Measurements from ENCODE around the gene OR2V1. TPM values are rescaled to one million over a fixed set of nuclear protein-coding genes. Genes with fewer than 3 reads are reported as not detected.
A peak's percentile ranks its signal among the peaks of the same experiment; 100 is the strongest.

Gene OR2V1
- total RNA-seq, 5 donors from 2014 or later (not counting 1 experiment from before 2014, with no cell fraction given): not detected

DNA sequence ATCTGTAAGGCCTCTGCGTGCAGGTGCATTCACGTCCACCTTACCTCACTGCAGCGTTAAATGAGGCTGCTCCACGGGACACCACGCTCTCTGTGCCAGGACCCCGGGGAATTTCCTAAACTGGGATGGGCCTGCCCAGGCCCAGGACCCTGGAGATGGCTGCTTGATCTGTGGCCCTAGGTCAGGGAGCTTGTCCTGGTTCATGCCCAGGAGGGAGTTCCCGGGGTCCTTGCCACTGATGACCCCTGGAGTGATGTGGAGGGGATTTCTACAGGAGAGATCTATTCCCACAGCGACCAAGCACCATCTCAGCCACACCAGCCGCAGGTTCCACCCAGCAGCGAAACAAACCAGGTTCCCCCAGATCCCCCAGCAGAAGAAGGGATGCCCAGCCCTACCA lies 3.5 kb downstream of the OR2V1 start:
- Mint-ChIP-seq H3K4me3 (no peak overlapping the region), H3K4me1 (no peaks in the 10 kb centered on the region), H3K9me3 (no peaks in the 10 kb centered on the region), H3K36me3 (no peaks in the 10 kb centered on the region), H3K27ac (no peak overlapping the region), H3K27me3 (peaks cover 58 to 82% of the 10 kb centered on the region in 2 donors)
- POLR2A ChIA-PET: no interaction called here
- no peak for DNase-seq
- Histone ChIP-seq H3K27ac (ENCODE audit: low read length) (no peak overlapping the region), H3K4me3 (ENCODE audit: control insufficient read depth in 1 of 2, extremely low read depth in 1 of 2, low read length in 1 of 2) (no peak overlapping the region), H3K36me3 (ENCODE audit: control insufficient read depth in 2 of 2, extremely low read depth in 1 of 2, insufficient read depth in 1 of 2, low read length in 1 of 2) (no peaks in the 10 kb centered on the region), H3K4me1 (ENCODE audit: control insufficient read depth in 1 of 2, extremely low read depth in 1 of 2, insufficient read depth in 2 of 2, low read length in 2 of 2) (no peaks in the 10 kb centered on the region), H3K9me3 (no peaks in the 10 kb centered on the region), H3K27me3 (replicated peaks in 1 of 2; ENCODE audit: control insufficient read depth in 2 of 2, extremely low read depth in 1 of 2, insufficient read depth in 2 of 2, low read length in 1 of 2) (peaks cover 5 to 68% of the 10 kb centered on the region in 2 experiments)
- ATAC-seq (replicated peaks in 1 of 4): no peak
- CTCF ChIA-PET: no interaction called here
- WGBS (ENCODE audit: insufficient coverage): 90% methylated on average over 8 of the region's 10 CpGs

DNA sequence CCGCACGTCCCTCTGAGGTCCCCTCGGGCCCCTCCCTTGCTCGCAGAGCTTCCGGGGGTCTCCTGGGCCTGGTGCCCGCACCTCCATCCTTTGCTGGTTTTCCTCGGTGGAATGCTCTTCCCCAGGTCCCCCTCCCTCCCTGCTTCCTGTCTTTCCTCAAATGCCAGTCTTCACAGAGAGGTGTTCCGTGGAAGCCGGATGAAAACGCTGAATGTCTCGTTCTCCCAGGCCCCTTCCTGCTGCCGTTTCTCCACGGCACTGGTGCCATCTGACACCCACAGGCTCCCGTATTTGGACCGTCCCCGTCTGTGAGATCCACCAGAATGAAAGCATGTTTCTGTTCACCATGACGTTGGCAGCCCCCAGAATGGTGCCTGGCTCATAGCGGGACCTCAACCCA lies 4.1 kb downstream of the OR2V1 start:
- H3K36me3 ChIP-seq (ENCODE audit: control insufficient read depth in 2 of 2, extremely low read depth in 1 of 2, insufficient read depth in 1 of 2, low read length in 1 of 2): no peaks in the 10 kb centered on the region
- H3K4me1 Mint-ChIP-seq: no peaks in the 10 kb centered on the region
- H3K4me3 Mint-ChIP-seq: no peak overlapping the region
- 67% methylated on average over 15 of the region's 18 CpGs for WGBS (ENCODE audit: insufficient coverage)
- no peaks in the 10 kb centered on the region for H3K4me1 ChIP-seq (ENCODE audit: control insufficient read depth in 1 of 2, extremely low read depth in 1 of 2, insufficient read depth in 2 of 2, low read length in 2 of 2)
- H3K9me3 ChIP-seq: no peaks in the 10 kb centered on the region
- no peaks in the 10 kb centered on the region for H3K9me3 Mint-ChIP-seq
- no peak overlapping the region for H3K4me3 ChIP-seq (ENCODE audit: control insufficient read depth in 1 of 2, extremely low read depth in 1 of 2, low read length in 1 of 2)
- peaks cover 8 to 74% of the 10 kb centered on the region in 2 experiments for H3K27me3 ChIP-seq (replicated peaks in 1 of 2; ENCODE audit: control insufficient read depth in 2 of 2, extremely low read depth in 1 of 2, insufficient read depth in 2 of 2, low read length in 1 of 2)
- H3K27me3 Mint-ChIP-seq: peaks cover 57 to 81% of the 10 kb centered on the region in 2 donors
- POLR2A ChIA-PET: no interaction called here
- CTCF ChIA-PET: no interaction called here
- H3K36me3 Mint-ChIP-seq: no peaks in the 10 kb centered on the region
- DNase-seq: no peak
- no peak overlapping the region for H3K27ac ChIP-seq (ENCODE audit: low read length)
- H3K27ac Mint-ChIP-seq: no peak overlapping the region
- no peak for ATAC-seq (replicated peaks in 1 of 4)

DNA sequence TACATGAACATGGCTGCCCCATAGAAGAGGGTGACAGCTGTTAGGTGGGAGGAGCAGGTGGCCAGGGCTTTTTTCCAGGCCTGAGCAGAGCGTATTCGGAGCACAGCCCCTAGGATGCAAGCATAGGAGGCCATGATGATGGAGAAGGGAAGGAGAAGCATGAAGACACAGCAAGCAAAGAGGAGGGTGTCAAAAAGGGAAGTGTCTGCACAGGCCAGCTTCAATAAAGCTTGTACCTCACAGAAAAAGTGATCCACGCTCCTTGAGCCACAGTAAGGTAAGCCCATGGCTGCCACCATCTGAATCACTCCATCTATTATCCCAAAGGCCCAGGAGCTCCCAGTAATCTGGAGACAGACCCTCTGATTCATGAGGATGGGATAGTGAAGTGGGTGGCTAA lies 6.4 kb downstream of the OR2V1 start:
- POLR2A ChIA-PET: no interaction called here
- no peak overlapping the region for H3K27ac Mint-ChIP-seq

DNA sequence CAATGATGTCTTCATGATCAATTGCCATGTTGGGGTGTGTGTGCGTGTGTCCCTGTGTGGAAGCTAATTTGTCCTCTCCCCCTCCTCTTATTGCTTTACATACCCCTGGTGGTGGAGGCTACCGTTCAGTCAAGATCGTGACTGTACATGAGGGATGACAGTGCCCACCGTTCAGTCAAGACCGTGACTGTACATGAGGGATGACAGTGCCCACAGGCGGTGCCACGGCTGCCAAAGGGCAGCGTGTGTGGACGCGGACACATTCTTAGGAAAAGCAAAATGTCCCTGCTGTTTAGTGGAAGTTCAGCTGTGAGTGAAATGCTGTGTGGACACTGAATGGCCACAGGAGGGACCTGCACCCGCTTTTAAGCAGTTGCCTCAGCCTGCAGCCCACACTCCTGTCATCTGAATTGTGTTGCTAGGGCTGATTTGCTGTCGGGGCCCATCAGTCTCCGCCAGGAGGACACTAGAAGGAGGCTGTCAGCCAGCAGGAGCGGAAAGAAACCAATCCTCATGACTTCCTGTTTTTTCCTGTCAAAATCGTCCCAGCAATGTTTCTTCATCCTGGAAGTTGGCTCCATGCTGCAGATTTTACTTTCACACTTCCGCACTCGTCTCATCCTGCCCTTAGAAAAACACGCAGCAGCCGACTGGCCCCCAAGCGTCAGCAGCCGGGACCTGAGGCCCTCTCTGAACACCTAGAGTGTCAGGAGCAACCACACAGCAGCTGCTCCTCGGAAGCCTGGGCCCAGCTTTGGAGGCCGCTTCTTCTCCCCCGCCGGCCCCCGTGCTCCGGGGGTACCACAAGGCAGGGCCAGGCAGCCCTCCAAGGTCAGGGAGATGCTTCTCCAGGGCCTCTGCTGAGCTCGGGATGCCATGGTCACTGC lies 9.1 kb downstream of the OR2V1 start:
- H3K9me3 ChIP-seq: no peaks in the 10 kb centered on the region
- no peaks in the 10 kb centered on the region for H3K4me1 Mint-ChIP-seq
- 53% methylated on average over 26 of the region's 28 CpGs for WGBS (ENCODE audit: insufficient coverage)
- H3K4me1 ChIP-seq (ENCODE audit: control insufficient read depth in 1 of 2, extremely low read depth in 1 of 2, insufficient read depth in 2 of 2, low read length in 2 of 2): no peaks in the 10 kb centered on the region
- H3K27me3 Mint-ChIP-seq: peaks cover 70 to 84% of the 10 kb centered on the region in 2 donors
- H3K4me3 Mint-ChIP-seq: no peak overlapping the region
- peaks cover 15 to 60% of the 10 kb centered on the region in 2 experiments for H3K27me3 ChIP-seq (replicated peaks in 1 of 2; ENCODE audit: control insufficient read depth in 2 of 2, extremely low read depth in 1 of 2, insufficient read depth in 2 of 2, low read length in 1 of 2)
- no peak overlapping the region for H3K27ac ChIP-seq (ENCODE audit: low read length)
- H3K4me3 ChIP-seq (ENCODE audit: control insufficient read depth in 1 of 2, extremely low read depth in 1 of 2, low read length in 1 of 2): no peak overlapping the region
- H3K27ac Mint-ChIP-seq: peak overlapping the region in 1 of 2 donors; percentile 21
- no peaks in the 10 kb centered on the region for H3K9me3 Mint-ChIP-seq
- no peaks in the 10 kb centered on the region for H3K36me3 Mint-ChIP-seq
- DNase-seq (no peak), ATAC-seq (replicated peaks in 1 of 4) (no peak)
- ChIA-PET CTCF (no interaction called here), POLR2A (no interaction called here)
- H3K36me3 ChIP-seq (ENCODE audit: control insufficient read depth in 2 of 2, extremely low read depth in 1 of 2, insufficient read depth in 1 of 2, low read length in 1 of 2): no peaks in the 10 kb centered on the region

More for the DNA sequence above, 6.4 kb downstream of the OR2V1 start:
- Histone ChIP-seq H3K36me3 (ENCODE audit: control insufficient read depth in 2 of 2, extremely low read depth in 1 of 2, insufficient read depth in 1 of 2, low read length in 1 of 2) (no peaks in the 10 kb centered on the region), H3K27me3 (replicated peaks in 1 of 2; ENCODE audit: control insufficient read depth in 2 of 2, extremely low read depth in 1 of 2, insufficient read depth in 2 of 2, low read length in 1 of 2) (peaks cover 15 to 63% of the 10 kb centered on the region in 2 experiments), H3K9me3 (no peaks in the 10 kb centered on the region), H3K4me3 (ENCODE audit: control insufficient read depth in 1 of 2, extremely low read depth in 1 of 2, low read length in 1 of 2) (no peak overlapping the region), H3K4me1 (ENCODE audit: control insufficient read depth in 1 of 2, extremely low read depth in 1 of 2, insufficient read depth in 2 of 2, low read length in 2 of 2) (no peaks in the 10 kb centered on the region), H3K27ac (ENCODE audit: low read length) (no peak overlapping the region)
- Mint-ChIP-seq H3K27me3 (peaks cover 67 to 84% of the 10 kb centered on the region in 2 donors), H3K4me3 (no peak overlapping the region), H3K4me1 (no peaks in the 10 kb centered on the region), H3K36me3 (no peaks in the 10 kb centered on the region), H3K9me3 (no peaks in the 10 kb centered on the region)
- DNase-seq (no peak), ATAC-seq (replicated peaks in 1 of 4) (no peak)
- CTCF ChIA-PET: no interaction called here
- 40% methylated on average over 1 of the region's 3 CpGs for WGBS (ENCODE audit: insufficient coverage)

DNA sequence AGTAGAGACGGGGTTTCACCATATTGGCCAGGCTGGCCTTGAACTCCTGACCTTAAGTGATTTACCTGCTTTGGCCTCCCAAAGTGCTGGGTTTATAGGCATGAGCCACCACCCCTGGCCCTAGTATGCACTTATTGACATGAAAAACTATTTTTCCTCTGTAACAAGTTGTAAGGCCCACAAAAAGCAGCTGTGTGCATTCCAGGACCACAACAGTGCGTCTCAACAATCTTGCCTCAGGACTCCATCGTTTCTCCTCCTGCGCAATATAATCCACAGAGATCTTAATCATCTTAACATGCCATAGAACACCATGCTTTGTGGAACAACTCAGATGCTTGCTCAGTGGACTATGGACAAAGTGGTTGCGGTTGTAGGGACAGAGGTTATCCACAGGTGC lies 10.2 kb downstream of the OR2V1 start:
- H3K27me3 ChIP-seq (replicated peaks in 1 of 2; ENCODE audit: control insufficient read depth in 2 of 2, extremely low read depth in 1 of 2, insufficient read depth in 2 of 2, low read length in 1 of 2): peaks cover 15 to 57% of the 10 kb centered on the region in 2 experiments
- H3K9me3 ChIP-seq: no peaks in the 10 kb centered on the region
- Mint-ChIP-seq H3K9me3 (no peaks in the 10 kb centered on the region), H3K27ac (no peak overlapping the region), H3K36me3 (no peaks in the 10 kb centered on the region), H3K4me3 (no peak overlapping the region), H3K27me3 (peaks cover 74 to 88% of the 10 kb centered on the region in 2 donors), H3K4me1 (peaks cover 0 to under 1% (median 0%) of the 10 kb centered on the region in 3 donors)
- H3K36me3 ChIP-seq (ENCODE audit: control insufficient read depth in 2 of 2, extremely low read depth in 1 of 2, insufficient read depth in 1 of 2, low read length in 1 of 2): no peaks in the 10 kb centered on the region
- 63% methylated on average over 3 of the region's 5 CpGs for WGBS (ENCODE audit: insufficient coverage)
- ATAC-seq (replicated peaks in 1 of 4) (no peak), DNase-seq (no peak)
- H3K27ac ChIP-seq (ENCODE audit: low read length): no peak overlapping the region
- H3K4me1 ChIP-seq (ENCODE audit: control insufficient read depth in 1 of 2, extremely low read depth in 1 of 2, insufficient read depth in 2 of 2, low read length in 2 of 2): no peaks in the 10 kb centered on the region
- ChIA-PET POLR2A (no interaction called here), CTCF (no interaction called here)
- H3K4me3 ChIP-seq (ENCODE audit: control insufficient read depth in 1 of 2, extremely low read depth in 1 of 2, low read length in 1 of 2): no peak overlapping the region

DNA sequence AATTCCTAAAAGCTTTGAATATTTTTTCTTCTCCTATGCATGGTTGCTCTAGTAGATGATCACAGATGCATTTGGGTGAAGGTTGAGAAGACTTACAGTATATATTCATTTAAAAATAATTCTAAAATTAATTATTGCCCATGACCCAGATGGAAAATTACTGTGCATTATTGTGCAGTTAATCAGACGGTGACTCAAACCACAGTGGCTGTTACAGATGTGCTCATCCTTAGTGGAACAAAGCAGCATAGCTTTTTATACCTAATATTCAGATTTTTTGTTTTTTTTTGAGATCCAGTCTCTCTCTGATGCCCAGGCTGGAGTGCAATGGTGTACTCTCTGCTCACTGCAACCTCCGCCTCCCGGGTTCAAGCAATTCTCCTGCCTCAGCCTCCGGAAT lies 10.7 kb downstream of the OR2V1 start:
- ChIA-PET POLR2A (no interaction called here), CTCF (no interaction called here)
- 78% methylated on average over 4 of the region's 4 CpGs for WGBS (ENCODE audit: insufficient coverage)
- no peaks in the 10 kb centered on the region for H3K36me3 Mint-ChIP-seq
- no peak overlapping the region for H3K27ac ChIP-seq (ENCODE audit: low read length)
- H3K4me1 Mint-ChIP-seq: peaks cover 1 to 5% (median 3%) of the 10 kb centered on the region in 3 donors
- H3K9me3 ChIP-seq: no peaks in the 10 kb centered on the region
- H3K4me3 Mint-ChIP-seq: no peak overlapping the region
- H3K36me3 ChIP-seq (ENCODE audit: control insufficient read depth in 2 of 2, extremely low read depth in 1 of 2, insufficient read depth in 1 of 2, low read length in 1 of 2): no peaks in the 10 kb centered on the region
- DNase-seq (no peak), ATAC-seq (replicated peaks in 1 of 4) (no peak)
- no peak overlapping the region for H3K27ac Mint-ChIP-seq
- no peaks in the 10 kb centered on the region for H3K9me3 Mint-ChIP-seq
- peaks cover 17 to 57% of the 10 kb centered on the region in 2 experiments for H3K27me3 ChIP-seq (replicated peaks in 1 of 2; ENCODE audit: control insufficient read depth in 2 of 2, extremely low read depth in 1 of 2, insufficient read depth in 2 of 2, low read length in 1 of 2)
- peaks cover 0 to 1% of the 10 kb centered on the region in 2 experiments for H3K4me1 ChIP-seq (ENCODE audit: control insufficient read depth in 1 of 2, extremely low read depth in 1 of 2, insufficient read depth in 2 of 2, low read length in 2 of 2)
- peaks cover 75 to 89% of the 10 kb centered on the region in 2 donors for H3K27me3 Mint-ChIP-seq
- H3K4me3 ChIP-seq (ENCODE audit: control insufficient read depth in 1 of 2, extremely low read depth in 1 of 2, low read length in 1 of 2): no peak overlapping the region

Data from T-cell (primary cell).